ENCODE measurements around the gene NELFCD. TPM values are rescaled to one million over a fixed set of nuclear protein-coding genes. Genes with fewer than 3 reads are reported as not detected.
A peak's percentile ranks its signal among the peaks of the same experiment; 100 is the strongest.

Gene NELFCD
- total and polyA plus RNA-seq, 9 of the 15 experiments (the other 6 are each of a cell fraction or from before 2014, with no cell fraction given) = 11.7 to 163 (median 96.5) TPM

DNA sequence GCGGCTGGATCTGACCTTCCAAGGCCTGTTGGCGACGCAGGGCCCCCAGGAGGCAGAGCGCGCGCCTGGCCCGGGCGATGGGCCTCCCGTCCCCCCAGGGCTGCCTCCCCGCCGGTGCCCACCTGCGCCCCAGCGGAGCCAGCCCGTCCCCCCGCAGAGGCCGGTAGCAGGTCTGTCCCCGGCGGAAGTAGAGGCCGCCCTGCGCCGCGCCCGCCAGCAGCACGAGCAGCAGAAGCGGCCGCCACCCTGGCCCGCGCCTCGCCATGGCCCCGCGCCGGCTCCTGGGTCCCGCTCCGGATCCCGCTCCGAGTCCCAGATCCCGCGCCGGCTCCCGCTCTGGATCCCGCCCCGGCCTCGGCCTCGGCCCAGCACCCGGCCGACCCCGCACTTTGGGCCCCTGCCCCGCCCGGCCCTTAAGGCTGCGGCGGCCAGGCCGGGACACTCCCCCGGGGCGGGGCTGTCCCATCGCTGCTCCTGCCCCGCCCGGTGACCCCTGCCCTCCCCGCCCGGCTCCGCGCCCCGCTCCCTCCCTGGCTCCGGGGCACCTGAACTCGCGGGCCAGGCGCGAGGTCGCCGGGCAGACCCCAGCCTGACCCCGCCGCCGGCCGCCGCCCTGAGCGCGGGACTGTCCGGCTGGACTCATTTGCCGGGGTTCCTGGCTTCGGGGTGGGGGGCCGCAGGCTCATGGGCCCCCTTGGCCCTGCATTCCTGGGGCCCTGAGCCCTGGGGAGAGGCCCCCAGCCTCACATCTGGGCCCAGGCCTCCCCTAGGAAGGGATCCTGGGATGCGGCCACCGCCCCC lies 26.0 kb downstream of the NELFCD start, which contains the start of gene CTSZ (continued):
- TF ChIP-seq, protein P1, sequence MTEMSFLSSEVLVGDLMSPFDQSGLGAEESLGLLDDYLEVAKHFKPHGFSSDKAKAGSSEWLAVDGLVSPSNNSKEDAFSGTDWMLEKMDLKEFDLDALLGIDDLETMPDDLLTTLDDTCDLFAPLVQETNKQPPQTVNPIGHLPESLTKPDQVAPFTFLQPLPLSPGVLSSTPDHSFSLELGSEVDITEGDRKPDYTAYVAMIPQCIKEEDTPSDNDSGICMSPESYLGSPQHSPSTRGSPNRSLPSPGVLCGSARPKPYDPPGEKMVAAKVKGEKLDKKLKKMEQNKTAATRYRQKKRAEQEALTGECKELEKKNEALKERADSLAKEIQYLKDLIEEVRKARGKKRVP (CRISPR knock-in tag; IDR thresholded peaks at IDR 0.05) = no peak
- TF ChIP-seq, protein P2, sequence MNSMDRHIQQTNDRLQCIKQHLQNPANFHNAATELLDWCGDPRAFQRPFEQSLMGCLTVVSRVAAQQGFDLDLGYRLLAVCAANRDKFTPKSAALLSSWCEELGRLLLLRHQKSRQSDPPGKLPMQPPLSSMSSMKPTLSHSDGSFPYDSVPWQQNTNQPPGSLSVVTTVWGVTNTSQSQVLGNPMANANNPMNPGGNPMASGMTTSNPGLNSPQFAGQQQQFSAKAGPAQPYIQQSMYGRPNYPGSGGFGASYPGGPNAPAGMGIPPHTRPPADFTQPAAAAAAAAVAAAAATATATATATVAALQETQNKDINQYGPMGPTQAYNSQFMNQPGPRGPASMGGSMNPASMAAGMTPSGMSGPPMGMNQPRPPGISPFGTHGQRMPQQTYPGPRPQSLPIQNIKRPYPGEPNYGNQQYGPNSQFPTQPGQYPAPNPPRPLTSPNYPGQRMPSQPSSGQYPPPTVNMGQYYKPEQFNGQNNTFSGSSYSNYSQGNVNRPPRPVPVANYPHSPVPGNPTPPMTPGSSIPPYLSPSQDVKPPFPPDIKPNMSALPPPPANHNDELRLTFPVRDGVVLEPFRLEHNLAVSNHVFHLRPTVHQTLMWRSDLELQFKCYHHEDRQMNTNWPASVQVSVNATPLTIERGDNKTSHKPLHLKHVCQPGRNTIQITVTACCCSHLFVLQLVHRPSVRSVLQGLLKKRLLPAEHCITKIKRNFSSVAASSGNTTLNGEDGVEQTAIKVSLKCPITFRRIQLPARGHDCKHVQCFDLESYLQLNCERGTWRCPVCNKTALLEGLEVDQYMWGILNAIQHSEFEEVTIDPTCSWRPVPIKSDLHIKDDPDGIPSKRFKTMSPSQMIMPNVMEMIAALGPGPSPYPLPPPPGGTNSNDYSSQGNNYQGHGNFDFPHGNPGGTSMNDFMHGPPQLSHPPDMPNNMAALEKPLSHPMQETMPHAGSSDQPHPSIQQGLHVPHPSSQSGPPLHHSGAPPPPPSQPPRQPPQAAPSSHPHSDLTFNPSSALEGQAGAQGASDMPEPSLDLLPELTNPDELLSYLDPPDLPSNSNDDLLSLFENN (IDR thresholded peaks at IDR 0.05; ENCODE audit: low read depth in 2 of 2, low read length in 2 of 2) = no peak
- no peak for TF ChIP-seq ZNF23 (CRISPR knock-in tag; IDR thresholded peaks at IDR 0.05)
- TF ChIP-seq LARP7 (IDR thresholded peaks at IDR 0.05) = no peak
- TF ChIP-seq SUPT5H (IDR thresholded peaks at IDR 0.05) = no peak
- no peak for TF ChIP-seq JUN (IDR thresholded peaks at IDR 0.05; ENCODE audit: borderline replicate concordance, low read depth, low read length)
- TF ChIP-seq JUN (CRISPR knock-in tag; IDR thresholded peaks at IDR 0.05; ENCODE audit: borderline replicate concordance) = no peak
- no peak for TF ChIP-seq GATA2 (CRISPR knock-in tag; IDR thresholded peaks at IDR 0.05)
- TF ChIP-seq, protein P3, sequence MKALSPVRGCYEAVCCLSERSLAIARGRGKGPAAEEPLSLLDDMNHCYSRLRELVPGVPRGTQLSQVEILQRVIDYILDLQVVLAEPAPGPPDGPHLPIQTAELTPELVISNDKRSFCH (CRISPR knock-in tag; IDR thresholded peaks at IDR 0.05) = no peak
- TF ChIP-seq, protein P3 (tag; IDR thresholded peaks at IDR 0.05) = no peak
- TF ChIP-seq ZFX (CRISPR knock-in tag; IDR thresholded peaks at IDR 0.05) = peak; percentile 75
- TF ChIP-seq ZNF347 (CRISPR knock-in tag; IDR thresholded peaks at IDR 0.05; ENCODE audit: low read depth) = no peak
- no peak for TF ChIP-seq ESRRB (CRISPR knock-in tag; IDR thresholded peaks at IDR 0.05; ENCODE audit: borderline replicate concordance)
- TF ChIP-seq STAT5B (CRISPR knock-in tag; IDR thresholded peaks at IDR 0.05) = no peak
- TF ChIP-seq, protein P4, sequence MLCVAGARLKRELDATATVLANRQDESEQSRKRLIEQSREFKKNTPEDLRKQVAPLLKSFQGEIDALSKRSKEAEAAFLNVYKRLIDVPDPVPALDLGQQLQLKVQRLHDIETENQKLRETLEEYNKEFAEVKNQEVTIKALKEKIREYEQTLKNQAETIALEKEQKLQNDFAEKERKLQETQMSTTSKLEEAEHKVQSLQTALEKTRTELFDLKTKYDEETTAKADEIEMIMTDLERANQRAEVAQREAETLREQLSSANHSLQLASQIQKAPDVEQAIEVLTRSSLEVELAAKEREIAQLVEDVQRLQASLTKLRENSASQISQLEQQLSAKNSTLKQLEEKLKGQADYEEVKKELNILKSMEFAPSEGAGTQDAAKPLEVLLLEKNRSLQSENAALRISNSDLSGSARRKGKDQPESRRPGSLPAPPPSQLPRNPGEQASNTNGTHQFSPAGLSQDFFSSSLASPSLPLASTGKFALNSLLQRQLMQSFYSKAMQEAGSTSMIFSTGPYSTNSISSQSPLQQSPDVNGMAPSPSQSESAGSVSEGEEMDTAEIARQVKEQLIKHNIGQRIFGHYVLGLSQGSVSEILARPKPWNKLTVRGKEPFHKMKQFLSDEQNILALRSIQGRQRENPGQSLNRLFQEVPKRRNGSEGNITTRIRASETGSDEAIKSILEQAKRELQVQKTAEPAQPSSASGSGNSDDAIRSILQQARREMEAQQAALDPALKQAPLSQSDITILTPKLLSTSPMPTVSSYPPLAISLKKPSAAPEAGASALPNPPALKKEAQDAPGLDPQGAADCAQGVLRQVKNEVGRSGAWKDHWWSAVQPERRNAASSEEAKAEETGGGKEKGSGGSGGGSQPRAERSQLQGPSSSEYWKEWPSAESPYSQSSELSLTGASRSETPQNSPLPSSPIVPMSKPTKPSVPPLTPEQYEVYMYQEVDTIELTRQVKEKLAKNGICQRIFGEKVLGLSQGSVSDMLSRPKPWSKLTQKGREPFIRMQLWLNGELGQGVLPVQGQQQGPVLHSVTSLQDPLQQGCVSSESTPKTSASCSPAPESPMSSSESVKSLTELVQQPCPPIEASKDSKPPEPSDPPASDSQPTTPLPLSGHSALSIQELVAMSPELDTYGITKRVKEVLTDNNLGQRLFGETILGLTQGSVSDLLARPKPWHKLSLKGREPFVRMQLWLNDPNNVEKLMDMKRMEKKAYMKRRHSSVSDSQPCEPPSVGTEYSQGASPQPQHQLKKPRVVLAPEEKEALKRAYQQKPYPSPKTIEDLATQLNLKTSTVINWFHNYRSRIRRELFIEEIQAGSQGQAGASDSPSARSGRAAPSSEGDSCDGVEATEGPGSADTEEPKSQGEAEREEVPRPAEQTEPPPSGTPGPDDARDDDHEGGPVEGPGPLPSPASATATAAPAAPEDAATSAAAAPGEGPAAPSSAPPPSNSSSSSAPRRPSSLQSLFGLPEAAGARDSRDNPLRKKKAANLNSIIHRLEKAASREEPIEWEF (CRISPR knock-in tag; IDR thresholded peaks at IDR 0.05) = no peak
- no peak for TF ChIP-seq ZNF124 (CRISPR knock-in tag; IDR thresholded peaks at IDR 0.05)
- TF ChIP-seq, protein P5, sequence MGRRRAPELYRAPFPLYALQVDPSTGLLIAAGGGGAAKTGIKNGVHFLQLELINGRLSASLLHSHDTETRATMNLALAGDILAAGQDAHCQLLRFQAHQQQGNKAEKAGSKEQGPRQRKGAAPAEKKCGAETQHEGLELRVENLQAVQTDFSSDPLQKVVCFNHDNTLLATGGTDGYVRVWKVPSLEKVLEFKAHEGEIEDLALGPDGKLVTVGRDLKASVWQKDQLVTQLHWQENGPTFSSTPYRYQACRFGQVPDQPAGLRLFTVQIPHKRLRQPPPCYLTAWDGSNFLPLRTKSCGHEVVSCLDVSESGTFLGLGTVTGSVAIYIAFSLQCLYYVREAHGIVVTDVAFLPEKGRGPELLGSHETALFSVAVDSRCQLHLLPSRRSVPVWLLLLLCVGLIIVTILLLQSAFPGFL (CRISPR knock-in tag; IDR thresholded peaks at IDR 0.05) = no peak
